HL-60 (cell line): ENCODE data around the gene TBL1X.

Experiments used
- DNase-seq, 2 experiments: peaks; one replicate each; pipeline ENCODE4 v3.0.0-alpha.2; 2010 to 2020; ENCODE audit warnings: low read depth in 1 of 2, low spot score in 1 of 2
- H3K27ac ChIP-seq: fragments of 250-450 bp; sonication (Bioruptor Pico); replicated peaks from 2 replicates; pipeline ENCODE4 v1.5.1; 2020; ENCODE audit warnings: mild to moderate bottlenecking, moderate library complexity
- H3K27me3 ChIP-seq: fragments of 250-450 bp; sonication (Bioruptor Pico); 2 replicates; pipeline ENCODE4 v1.5.1; 2021; ENCODE audit warnings: mild to moderate bottlenecking, moderate library complexity; ENCODE audit not compliant: insufficient read depth, poor library complexity, severe bottlenecking
- H3K4me3 ChIP-seq: replicated peaks from 2 replicates; pipeline ENCODE4 v1.5.1; 2011; ENCODE audit warnings: mild to moderate bottlenecking, control low read depth, low read length; ENCODE audit not compliant: insufficient read depth
- GABPA ChIP-seq: IDR thresholded peaks from 2 replicates; pipeline ENCODE4 v1.6.1; 2012; ENCODE audit warnings: low read depth
- POLR2AphosphoS5 ChIP-seq: IDR thresholded peaks from 2 replicates; pipeline ENCODE4 v1.6.1; 2012; ENCODE audit warnings: low read depth
- SPI1 ChIP-seq: IDR thresholded peaks from 2 replicates; pipeline ENCODE4 v1.6.1; 2012; ENCODE audit warnings: low read depth, mild to moderate bottlenecking, borderline replicate concordance
- TF ChIP-seq, protein P1 (sequence below): IDR thresholded peaks from 2 replicates; pipeline ENCODE4 v1.6.1; 2012; ENCODE audit warnings: low read depth; ENCODE audit not compliant: insufficient replicate concordance
- TF ChIP-seq, protein P2 (sequence below): IDR thresholded peaks from one replicate; pipeline ENCODE4 v1.5.1; 2011; ENCODE audit warnings: low read length, control low read depth, inconsistent platforms; ENCODE audit not compliant: insufficient read depth

The TBL1X gene

DNA sequence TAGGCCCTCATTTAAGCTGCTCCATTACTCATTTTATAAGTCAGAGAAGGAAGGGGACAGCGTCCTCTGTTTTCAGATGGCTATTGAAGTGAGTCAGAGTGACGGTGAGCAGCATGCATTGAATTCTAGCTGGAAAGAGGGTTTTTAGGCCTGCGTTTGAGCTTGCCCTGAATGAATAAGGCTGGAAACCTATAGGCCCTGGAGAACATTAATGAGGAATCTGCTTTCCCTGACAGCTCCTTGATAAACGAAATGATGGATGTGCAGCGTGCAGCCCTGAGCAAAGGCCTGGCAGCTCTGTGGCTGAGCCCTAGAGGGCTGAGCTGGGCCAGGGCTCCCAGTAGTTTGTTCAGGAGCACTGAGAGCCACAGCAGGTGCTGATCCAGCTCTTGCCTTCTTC, 33.4 kb downstream of the TBL1X start:
- Histone ChIP-seq H3K4me3 (no peak overlapping the region), H3K27me3 (no peaks in the 10 kb centered on the region), H3K27ac (no peak overlapping the region)
- TF ChIP-seq SPI1 (no peak), POLR2AphosphoS5 (no peak), GABPA (no peak)
- TF ChIP-seq, protein P1, sequence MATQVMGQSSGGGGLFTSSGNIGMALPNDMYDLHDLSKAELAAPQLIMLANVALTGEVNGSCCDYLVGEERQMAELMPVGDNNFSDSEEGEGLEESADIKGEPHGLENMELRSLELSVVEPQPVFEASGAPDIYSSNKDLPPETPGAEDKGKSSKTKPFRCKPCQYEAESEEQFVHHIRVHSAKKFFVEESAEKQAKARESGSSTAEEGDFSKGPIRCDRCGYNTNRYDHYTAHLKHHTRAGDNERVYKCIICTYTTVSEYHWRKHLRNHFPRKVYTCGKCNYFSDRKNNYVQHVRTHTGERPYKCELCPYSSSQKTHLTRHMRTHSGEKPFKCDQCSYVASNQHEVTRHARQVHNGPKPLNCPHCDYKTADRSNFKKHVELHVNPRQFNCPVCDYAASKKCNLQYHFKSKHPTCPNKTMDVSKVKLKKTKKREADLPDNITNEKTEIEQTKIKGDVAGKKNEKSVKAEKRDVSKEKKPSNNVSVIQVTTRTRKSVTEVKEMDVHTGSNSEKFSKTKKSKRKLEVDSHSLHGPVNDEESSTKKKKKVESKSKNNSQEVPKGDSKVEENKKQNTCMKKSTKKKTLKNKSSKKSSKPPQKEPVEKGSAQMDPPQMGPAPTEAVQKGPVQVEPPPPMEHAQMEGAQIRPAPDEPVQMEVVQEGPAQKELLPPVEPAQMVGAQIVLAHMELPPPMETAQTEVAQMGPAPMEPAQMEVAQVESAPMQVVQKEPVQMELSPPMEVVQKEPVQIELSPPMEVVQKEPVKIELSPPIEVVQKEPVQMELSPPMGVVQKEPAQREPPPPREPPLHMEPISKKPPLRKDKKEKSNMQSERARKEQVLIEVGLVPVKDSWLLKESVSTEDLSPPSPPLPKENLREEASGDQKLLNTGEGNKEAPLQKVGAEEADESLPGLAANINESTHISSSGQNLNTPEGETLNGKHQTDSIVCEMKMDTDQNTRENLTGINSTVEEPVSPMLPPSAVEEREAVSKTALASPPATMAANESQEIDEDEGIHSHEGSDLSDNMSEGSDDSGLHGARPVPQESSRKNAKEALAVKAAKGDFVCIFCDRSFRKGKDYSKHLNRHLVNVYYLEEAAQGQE, result no peak
- TF ChIP-seq, protein P2, sequence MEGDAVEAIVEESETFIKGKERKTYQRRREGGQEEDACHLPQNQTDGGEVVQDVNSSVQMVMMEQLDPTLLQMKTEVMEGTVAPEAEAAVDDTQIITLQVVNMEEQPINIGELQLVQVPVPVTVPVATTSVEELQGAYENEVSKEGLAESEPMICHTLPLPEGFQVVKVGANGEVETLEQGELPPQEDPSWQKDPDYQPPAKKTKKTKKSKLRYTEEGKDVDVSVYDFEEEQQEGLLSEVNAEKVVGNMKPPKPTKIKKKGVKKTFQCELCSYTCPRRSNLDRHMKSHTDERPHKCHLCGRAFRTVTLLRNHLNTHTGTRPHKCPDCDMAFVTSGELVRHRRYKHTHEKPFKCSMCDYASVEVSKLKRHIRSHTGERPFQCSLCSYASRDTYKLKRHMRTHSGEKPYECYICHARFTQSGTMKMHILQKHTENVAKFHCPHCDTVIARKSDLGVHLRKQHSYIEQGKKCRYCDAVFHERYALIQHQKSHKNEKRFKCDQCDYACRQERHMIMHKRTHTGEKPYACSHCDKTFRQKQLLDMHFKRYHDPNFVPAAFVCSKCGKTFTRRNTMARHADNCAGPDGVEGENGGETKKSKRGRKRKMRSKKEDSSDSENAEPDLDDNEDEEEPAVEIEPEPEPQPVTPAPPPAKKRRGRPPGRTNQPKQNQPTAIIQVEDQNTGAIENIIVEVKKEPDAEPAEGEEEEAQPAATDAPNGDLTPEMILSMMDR, result no peak
- DNase-seq, result no peak

DNA sequence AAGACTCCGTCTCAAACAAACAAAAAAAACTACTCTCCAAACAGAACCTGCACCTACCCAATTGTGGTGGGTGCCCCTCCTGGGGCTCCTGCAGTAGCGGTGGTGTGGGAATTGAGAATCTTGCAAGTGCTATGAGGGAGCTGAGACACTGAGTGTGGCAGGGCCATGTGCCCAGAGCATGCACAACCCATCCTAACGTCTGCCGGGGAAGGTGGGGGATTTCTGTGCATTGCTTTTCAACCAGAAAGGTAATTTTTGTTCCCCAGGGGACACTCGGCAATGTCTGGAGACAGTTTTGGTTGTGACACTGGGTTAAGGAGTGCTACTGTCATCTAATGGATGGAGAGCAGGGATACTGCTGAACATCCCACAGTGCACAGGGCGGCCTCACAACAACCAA, 35.7 kb downstream of the TBL1X start:
- no peak for DNase-seq
- TF ChIP-seq, protein P1, result no peak
- no peak for TF ChIP-seq SPI1
- TF ChIP-seq, protein P2, result no peak
- Histone ChIP-seq H3K27me3 (no peaks in the 10 kb centered on the region), H3K4me3 (no peak overlapping the region), H3K27ac (no peak overlapping the region)

DNA sequence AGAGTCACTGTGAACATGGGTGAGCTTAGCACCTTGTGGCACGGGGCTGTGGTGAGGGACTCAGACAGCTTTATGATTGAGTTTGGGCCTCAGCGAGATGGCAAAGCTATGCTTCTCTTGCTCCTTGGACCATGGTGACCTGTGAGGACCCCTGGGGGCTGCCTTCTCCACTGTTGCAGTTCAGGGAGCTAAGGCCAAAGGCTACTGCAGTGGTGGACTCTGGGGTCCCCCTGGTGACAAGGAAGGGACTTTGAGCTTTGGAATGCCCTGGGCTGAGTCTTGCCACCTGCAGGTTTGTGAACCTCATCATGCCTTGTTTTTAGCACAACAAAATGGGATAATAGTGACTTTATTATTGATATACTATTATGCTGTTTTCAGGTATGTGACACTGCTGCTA, 36.5 kb downstream of the TBL1X start:
- H3K4me3 ChIP-seq, result no peak overlapping the region
- no peaks in the 10 kb centered on the region for H3K27me3 ChIP-seq
- no peak for TF ChIP-seq SPI1
- TF ChIP-seq, protein P1, result no peak
- H3K27ac ChIP-seq, result no peak overlapping the region
- DNase-seq, result no peak

DNA sequence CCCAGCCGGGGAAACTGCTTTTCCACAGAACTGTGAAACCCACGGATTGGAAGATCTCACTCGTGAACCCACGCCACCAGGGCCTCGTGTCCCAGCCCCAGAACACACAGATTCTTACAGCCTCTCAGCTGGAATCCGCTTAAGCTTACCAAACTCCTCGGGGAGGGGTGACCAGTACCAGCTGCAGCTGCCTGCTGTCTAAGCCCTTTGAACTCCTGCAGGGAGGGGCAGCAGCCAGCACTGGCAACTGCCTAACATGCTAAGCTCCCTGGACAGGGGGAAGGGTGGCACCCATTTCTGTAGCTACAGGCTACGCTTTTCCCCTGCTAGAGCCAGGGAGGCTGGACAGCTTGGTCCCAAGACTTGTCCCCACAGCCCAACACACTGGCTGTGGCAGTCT, 38.4 kb downstream of the TBL1X start:
- Histone ChIP-seq H3K27me3 (no peaks in the 10 kb centered on the region), H3K4me3 (no peak overlapping the region), H3K27ac (no peak overlapping the region)
- no peak for DNase-seq
- no peak for TF ChIP-seq POLR2AphosphoS5
- no peak for TF ChIP-seq SPI1
- TF ChIP-seq, protein P1, result no peak
- TF ChIP-seq GABPA, result no peak
- TF ChIP-seq, protein P2, result no peak
